Fibroblast of skin of right biceps (primary cell): ENCODE data around the gene RTBDN.

Source experiments
- DNase-seq: peaks from one replicate; pipeline ENCODE4 v3.0.0-alpha.2; 2013

RTBDN gene

DNA sequence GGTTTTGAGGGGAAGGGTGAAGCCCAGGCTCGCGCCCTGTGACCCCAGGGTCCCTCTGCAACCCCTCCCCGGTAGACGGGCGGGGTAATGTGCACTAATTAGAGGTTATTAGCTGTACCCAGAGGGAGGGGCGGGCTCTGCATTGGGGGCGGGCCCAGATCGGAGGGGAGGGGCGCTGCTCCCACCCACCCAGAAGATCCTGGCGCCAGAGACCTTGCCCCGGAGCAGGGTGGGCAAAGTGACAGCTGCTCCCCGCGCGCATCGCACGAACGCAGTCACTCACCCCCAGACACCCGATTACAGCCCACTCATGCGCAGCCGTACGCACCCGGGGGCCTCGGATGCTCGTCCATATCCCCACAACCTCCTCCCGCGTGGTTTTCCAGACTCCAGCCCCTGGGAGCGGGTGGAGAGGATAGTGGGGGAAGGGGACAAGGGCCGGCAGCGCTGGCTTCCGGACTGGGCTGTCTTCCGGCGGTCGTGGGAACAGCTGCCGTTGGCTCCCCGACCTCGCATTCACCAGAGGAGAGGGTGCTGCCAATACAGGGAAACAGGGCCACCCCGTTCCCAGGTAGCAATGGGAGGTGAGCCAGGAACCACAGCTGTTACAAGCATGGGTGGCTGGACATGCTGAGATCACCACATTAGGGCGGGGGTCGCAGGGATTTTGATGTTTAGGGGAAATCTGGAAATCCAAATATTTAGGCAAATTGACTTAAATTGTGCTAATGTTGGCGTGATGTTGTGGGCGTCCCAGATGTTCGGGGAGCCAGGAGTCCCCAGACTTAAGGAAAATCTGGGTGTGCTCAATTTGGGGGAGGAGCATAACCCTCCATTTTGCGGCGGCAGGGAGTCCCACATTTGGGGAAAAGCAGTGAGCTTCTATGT, 56.1 kb downstream of the RTBDN start:
- DNase-seq, result peak; percentile 77

DNA sequence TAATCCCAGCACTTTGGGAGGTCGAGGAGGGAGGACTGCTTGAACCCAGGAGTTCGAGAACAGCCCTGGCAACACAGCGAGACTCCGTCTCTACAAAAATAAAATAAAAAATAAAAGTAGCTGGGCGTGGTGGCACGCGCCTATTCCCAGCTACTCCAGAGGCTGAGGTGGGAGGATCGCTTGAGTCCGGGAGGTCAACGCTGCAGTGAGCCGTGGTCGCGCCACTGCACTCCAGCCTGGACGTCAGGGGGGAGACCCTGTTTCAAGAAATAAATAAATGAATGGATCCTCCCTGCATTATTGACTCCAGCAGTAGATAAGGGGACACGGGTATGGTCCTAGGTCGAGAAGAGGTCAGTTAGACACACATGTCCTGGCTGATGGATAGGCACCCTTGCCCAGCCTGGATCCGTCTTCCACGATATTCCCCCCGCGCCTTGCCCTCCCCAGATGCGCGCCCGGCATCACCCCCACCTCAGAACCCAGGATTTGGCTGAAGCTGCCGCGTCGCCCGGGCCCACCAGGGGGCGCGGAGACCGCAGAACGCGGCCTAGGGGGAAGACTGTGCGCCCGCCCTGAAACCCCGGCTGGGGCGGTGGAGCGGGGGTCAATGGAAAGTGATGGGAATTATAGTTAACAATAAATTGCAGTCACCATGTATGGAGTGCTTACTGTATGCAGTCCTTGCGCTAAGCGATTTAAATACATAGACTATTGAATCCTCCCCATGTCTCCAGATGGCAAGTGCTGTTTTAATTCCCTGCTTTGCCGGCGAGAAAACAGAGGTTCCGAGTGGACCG, 57.0 kb downstream of the RTBDN start:
- DNase-seq, result peak; percentile 81
